Loucy (cell line): ENCODE data around the gene GSE1.

Experiments used
- H2AFZ ChIP-seq: fragments of 200-600 bp; sonication (generic); 2 replicates; pipeline ENCODE4 v1.6.0; 2016; ENCODE audit warnings: antibody characterized with exemption, mild to moderate bottlenecking, low read length, moderate library complexity
- H3F3A ChIP-seq: fragments of 200-600 bp; 2 replicates; pipeline ENCODE4 v1.6.0; 2016; ENCODE audit warnings: antibody characterized with exemption, low read depth, mild to moderate bottlenecking
- H3K27me3 ChIP-seq: fragments of 200-600 bp; sonication (generic); 2 replicates; pipeline ENCODE4 v1.6.1; 2014; ENCODE audit warnings: low read length, mild to moderate bottlenecking; ENCODE audit not compliant: insufficient read depth, poor library complexity, severe bottlenecking
- H3K36me3 ChIP-seq: fragments of 200-600 bp; sonication (generic); 2 replicates; pipeline ENCODE4 v1.6.1; 2016; ENCODE audit warnings: low read length; ENCODE audit not compliant: insufficient read depth
- H3K4me1 ChIP-seq: fragments of 200-600 bp; sonication (generic); 2 replicates; pipeline ENCODE4 v1.5.1; 2014; ENCODE audit warnings: low read length, mild to moderate bottlenecking; ENCODE audit not compliant: insufficient read depth, poor library complexity, severe bottlenecking
- H3K4me2 ChIP-seq: fragments of 200-600 bp; sonication (generic); 2 replicates; pipeline ENCODE4 v1.6.0; 2014; ENCODE audit warnings: antibody characterized with exemption, low read length, low read depth, mild to moderate bottlenecking; ENCODE audit not compliant: poor library complexity, severe bottlenecking
- H3K4me3 ChIP-seq: fragments of 200-600 bp; sonication (generic); 2 replicates; pipeline ENCODE4 v1.5.1; 2014; ENCODE audit warnings: low read length, mild to moderate bottlenecking, mixed read lengths; ENCODE audit not compliant: poor library complexity, severe bottlenecking
- H3K79me2 ChIP-seq: fragments of 200-600 bp; sonication (generic); 2 replicates; pipeline ENCODE4 v1.6.1; 2014; ENCODE audit warnings: low read length; ENCODE audit not compliant: insufficient read depth
- H3K9ac ChIP-seq: fragments of 200-600 bp; sonication (generic); 2 replicates; pipeline ENCODE4 v1.6.0; 2014; ENCODE audit warnings: mild to moderate bottlenecking, low read depth, low read length, moderate library complexity; ENCODE audit not compliant: poor library complexity, severe bottlenecking
- H3K9me2 ChIP-seq: fragments of 200-600 bp; sonication (generic); replicated peaks from 2 replicates; pipeline ENCODE4 v1.6.1; 2016; ENCODE audit warnings: low read depth, low read length, mixed read lengths
- H3K9me3 ChIP-seq: fragments of 200-600 bp; sonication (generic); 2 replicates; pipeline ENCODE4 v1.6.1; 2014; ENCODE audit warnings: mild to moderate bottlenecking, antibody characterized with exemption, low read length, low read depth; ENCODE audit not compliant: insufficient read depth
- H4K20me1 ChIP-seq: fragments of 200-600 bp; sonication (generic); 2 replicates; pipeline ENCODE4 v1.6.0; 2014; ENCODE audit warnings: antibody characterized with exemption, low read length, mild to moderate bottlenecking; ENCODE audit not compliant: insufficient read depth, poor library complexity, severe bottlenecking
- CTCF ChIP-seq: fragments of 200-600 bp; sonication (generic); conservative IDR thresholded peaks from 2 replicates; pipeline ENCODE4 v1.5.1; 2014; ENCODE audit warnings: mild to moderate bottlenecking, antibody characterized with exemption, low read length
- EZH2phosphoT487 ChIP-seq: fragments of 200-600 bp; IDR thresholded peaks from 2 replicates; pipeline ENCODE4 v1.6.1; 2018; ENCODE audit warnings: antibody characterized with exemption, mild to moderate bottlenecking, moderate library complexity, borderline replicate concordance

GSE1 gene

GRCh38 chr16:85573045-85573695 lies 40.0 kb upstream of the GSE1 start:
- Histone ChIP-seq H3F3A (peaks cover 24% of the 10 kb centered on the region), H3K4me1 (peaks cover 73% of the 10 kb centered on the region), H3K27me3 (no peaks in the 10 kb centered on the region)

GRCh38 chr16:85573696-85574641 lies 39.2 kb upstream of the GSE1 start:
- H4K20me1 ChIP-seq, result peaks cover 81% of the 10 kb centered on the region
- no peak overlapping the region for H2AFZ ChIP-seq
- peaks cover 65% of the 10 kb centered on the region for H3K4me1 ChIP-seq
- peak overlapping the region; percentile 8 for H3K9ac ChIP-seq
- H3F3A ChIP-seq, result peaks cover 16% of the 10 kb centered on the region
- peaks cover 39% of the 10 kb centered on the region; the same call in 1 of the 2 replicates for H3K36me3 ChIP-seq
- H3K79me2 ChIP-seq, result peaks cover 98% of the 10 kb centered on the region
- TF ChIP-seq EZH2phosphoT487, result no peak
- TF ChIP-seq CTCF, result no peak
- no peaks in the 10 kb centered on the region for H3K9me3 ChIP-seq
- no peak overlapping the region for H3K4me2 ChIP-seq
- no peaks in the 10 kb centered on the region for H3K27me3 ChIP-seq
- H3K4me3 ChIP-seq, result no peak overlapping the region
- no peaks in the 10 kb centered on the region for H3K9me2 ChIP-seq

More at GRCh38 chr16:85573045-85573695, 40.0 kb upstream of the GSE1 start:
- no peaks in the 10 kb centered on the region for H3K9me2 ChIP-seq
- peak overlapping the region; percentile 8 for H3K9ac ChIP-seq
- TF ChIP-seq CTCF (no peak), EZH2phosphoT487 (no peak)
- H3K36me3 ChIP-seq, result peaks cover 32% of the 10 kb centered on the region; the same call in 1 of the 2 replicates
- H3K79me2 ChIP-seq, result peaks cover 98% of the 10 kb centered on the region
- H3K4me2 ChIP-seq, result peak overlapping the region; percentile 97
- peaks cover 73% of the 10 kb centered on the region for H4K20me1 ChIP-seq
- H3K4me3 ChIP-seq, result no peak overlapping the region
- no peak overlapping the region for H2AFZ ChIP-seq
- H3K9me3 ChIP-seq, result no peaks in the 10 kb centered on the region

DNA sequence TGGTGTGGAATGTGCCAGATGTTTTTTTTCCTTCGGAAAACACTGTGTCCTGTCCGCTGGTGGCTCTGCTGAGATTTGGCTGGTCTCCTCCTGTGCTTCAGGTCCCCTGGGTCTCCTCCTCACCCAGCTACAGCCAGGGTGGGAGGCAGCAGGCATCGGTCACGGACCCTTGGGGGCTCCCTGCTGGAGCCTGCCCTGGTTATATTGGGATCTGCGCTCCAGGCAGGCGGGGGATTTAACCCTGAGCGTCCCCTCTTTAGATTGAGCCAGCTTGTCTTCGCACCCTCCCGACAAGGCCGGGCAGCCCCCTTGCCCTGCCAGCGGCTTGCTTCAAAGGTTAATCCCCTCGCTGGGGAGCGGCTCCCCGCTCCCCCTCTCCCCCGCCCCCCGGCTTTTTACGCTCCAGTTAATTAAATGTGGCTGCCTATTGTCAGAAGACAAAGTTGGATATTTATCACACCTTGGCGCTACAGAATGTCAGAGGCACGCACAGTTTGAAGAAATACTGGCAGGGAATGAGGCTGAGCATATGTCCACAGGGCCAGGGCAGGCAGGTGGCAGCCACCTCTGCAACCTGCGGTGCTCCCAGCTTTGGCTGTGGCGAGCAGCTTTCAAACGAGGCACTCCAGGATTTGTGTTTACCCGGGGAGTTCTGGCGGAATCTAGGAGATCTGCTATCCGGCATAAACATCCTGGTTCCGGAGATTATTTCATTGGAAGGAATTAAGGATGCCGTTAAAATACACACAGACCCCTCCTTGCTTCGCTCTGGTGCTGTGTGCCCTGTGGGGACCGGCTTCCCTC lies 38.2 kb upstream of the GSE1 start:
- peaks cover 100% of the 10 kb centered on the region for H3K79me2 ChIP-seq
- H3K9ac ChIP-seq, result peak overlapping the region; percentile 43

More for the DNA sequence above, 38.2 kb upstream of the GSE1 start:
- no peaks in the 10 kb centered on the region for H3K27me3 ChIP-seq
- H3K4me3 ChIP-seq, result no peak overlapping the region
- peak overlapping the region; percentile 23 for H3K4me2 ChIP-seq
- no peak overlapping the region for H2AFZ ChIP-seq
- TF ChIP-seq CTCF, result no peak
- no peak for TF ChIP-seq EZH2phosphoT487
- peaks cover 48% of the 10 kb centered on the region; the same call in 1 of the 2 replicates for H3K36me3 ChIP-seq
- H3K9me3 ChIP-seq, result no peaks in the 10 kb centered on the region
- H3K9me2 ChIP-seq, result no peaks in the 10 kb centered on the region
- H3F3A ChIP-seq, result peaks cover 10% of the 10 kb centered on the region
- peaks cover 59% of the 10 kb centered on the region for H3K4me1 ChIP-seq
- H4K20me1 ChIP-seq, result peaks cover 90% of the 10 kb centered on the region
